ENCODE results near the gene ALG14. TPM values are rescaled to one million over a fixed set of nuclear protein-coding genes. Genes with fewer than 3 reads are reported as not detected.

The ALG14 gene
- polyA plus RNA-seq, 1 of the 3 experiments (the other 2 are of a cell fraction) = 2.5 TPM

DNA sequence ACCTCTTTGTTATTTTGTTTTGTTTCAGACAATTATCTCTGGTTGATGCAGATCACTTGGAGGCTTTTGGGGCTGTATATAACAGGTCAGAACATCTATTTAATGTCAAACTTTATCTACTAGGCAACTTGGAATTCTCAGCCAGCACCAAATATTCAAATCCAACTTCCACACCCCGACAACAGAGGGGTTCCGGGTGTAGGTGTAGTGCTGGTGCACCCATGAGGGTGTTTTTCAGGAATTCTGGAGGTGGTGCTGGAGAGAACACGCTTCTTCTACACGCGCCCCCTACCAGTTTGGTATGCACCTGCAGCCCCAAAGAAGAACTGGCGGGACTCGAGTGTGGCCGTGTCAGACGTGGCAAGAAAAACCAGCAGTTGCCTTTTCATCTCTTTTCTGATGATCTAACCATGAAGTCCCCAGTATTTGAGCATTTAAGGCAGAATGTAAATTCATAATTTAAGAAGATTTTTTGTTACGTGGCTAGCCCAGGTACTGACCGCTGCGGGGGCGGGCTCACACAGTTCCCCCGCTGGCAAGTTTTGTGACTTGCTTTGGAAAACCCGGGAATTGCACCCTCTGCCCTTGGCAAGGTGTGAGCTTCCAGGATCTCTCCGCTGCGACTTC lies 43.9 kb upstream of the ALG14 start:
- Histone ChIP-seq H3K36me3 (replicated peaks in 1 of 2; ENCODE audit: control insufficient read depth in 1 of 2, insufficient read depth in 2 of 2, low read length in 1 of 2) (no peaks in the 10 kb centered on the region), H3K27me3 (ENCODE audit: insufficient read depth) (no peaks in the 10 kb centered on the region; the same call in 1 of the 2 replicates), H3K79me2 (ENCODE audit: insufficient read depth) (no peaks in the 10 kb centered on the region), H3K4me2 (peak overlapping the region; percentile 82), H2AFZ (ENCODE audit: low read depth) (peak overlapping the region; percentile 92), H4K20me1 (ENCODE audit: insufficient read depth) (no peaks in the 10 kb centered on the region), H3K9me2 (no peaks in the 10 kb centered on the region), H3K9ac (peak overlapping the region; percentile 67; the same call in 1 of the 2 replicates), H3F3A (replicated peaks; ENCODE audit: insufficient read depth) (peaks cover 5% of the 10 kb centered on the region), H3K4me3 (ENCODE audit: low read depth in 2 of 2, low read length in 1 of 2) (peak overlapping the region; percentile 69 to 77), H3K4me1 (ENCODE audit: control insufficient read depth in 1 of 2, insufficient read depth in 2 of 2, low read depth in 1 of 2, low read length in 1 of 2) (peaks cover 0 to 7% of the 10 kb centered on the region in 2 experiments; a peak in 2 of 4 replicates), H3K9me3 (no peaks in the 10 kb centered on the region), H3K27ac (ENCODE audit: low read depth in 2 of 2, low read length in 1 of 2) (no peak overlapping the region)
- ChIA-PET CTCF (interaction anchor here (0.7 to 2.6 kb wide), 23 partner anchors 9 to 757 kb away, joined by 3 to 30 read pairs (median 4); partner anchors contain the start of gene RWDD3), POLR2A (interaction anchor here (1.6 kb wide), 1 partner anchor 44 kb away, joined by 9 read pairs; the partner anchor contains the start of gene ALG14)
- WGBS (ENCODE audit: low lambda C conversion rate) = 2% methylated on average over 17 of the region's 17 CpGs
- peak; percentile 83 for DNase-seq
- TF ChIP-seq USF1 (IDR thresholded peaks at IDR 0.05; ENCODE audit: borderline replicate concordance, low read depth) = no peak
- peak; percentile 56 for TF ChIP-seq RAD21 (IDR thresholded peaks at IDR 0.05; ENCODE audit: low read length)
- TF ChIP-seq TEAD4 (IDR thresholded peaks at IDR 0.05; ENCODE audit: borderline replicate concordance, insufficient read depth) = 0 out of 2 replicates have a peak, but pooled peaks have one; percentile 5
- peak; percentile 65; the same call in 1 of the 2 replicates for TF ChIP-seq MXI1 (IDR thresholded peaks at IDR 0.05; ENCODE audit: low read depth, low read length)
- TF ChIP-seq SIN3A (IDR thresholded peaks at IDR 0.05; ENCODE audit: borderline replicate concordance, low read depth, low read length) = peak; percentile 73; the same call in 1 of the 2 replicates
- no peak for TF ChIP-seq RXRA (IDR thresholded peaks at IDR 0.05; ENCODE audit: borderline replicate concordance, low read depth)
- TF ChIP-seq, protein P1, sequence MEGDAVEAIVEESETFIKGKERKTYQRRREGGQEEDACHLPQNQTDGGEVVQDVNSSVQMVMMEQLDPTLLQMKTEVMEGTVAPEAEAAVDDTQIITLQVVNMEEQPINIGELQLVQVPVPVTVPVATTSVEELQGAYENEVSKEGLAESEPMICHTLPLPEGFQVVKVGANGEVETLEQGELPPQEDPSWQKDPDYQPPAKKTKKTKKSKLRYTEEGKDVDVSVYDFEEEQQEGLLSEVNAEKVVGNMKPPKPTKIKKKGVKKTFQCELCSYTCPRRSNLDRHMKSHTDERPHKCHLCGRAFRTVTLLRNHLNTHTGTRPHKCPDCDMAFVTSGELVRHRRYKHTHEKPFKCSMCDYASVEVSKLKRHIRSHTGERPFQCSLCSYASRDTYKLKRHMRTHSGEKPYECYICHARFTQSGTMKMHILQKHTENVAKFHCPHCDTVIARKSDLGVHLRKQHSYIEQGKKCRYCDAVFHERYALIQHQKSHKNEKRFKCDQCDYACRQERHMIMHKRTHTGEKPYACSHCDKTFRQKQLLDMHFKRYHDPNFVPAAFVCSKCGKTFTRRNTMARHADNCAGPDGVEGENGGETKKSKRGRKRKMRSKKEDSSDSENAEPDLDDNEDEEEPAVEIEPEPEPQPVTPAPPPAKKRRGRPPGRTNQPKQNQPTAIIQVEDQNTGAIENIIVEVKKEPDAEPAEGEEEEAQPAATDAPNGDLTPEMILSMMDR (IDR thresholded peaks at IDR 0.05) = peak; percentile 65
- peak; percentile 52; the same call in 1 of the 2 replicates for TF ChIP-seq SMC3 (IDR thresholded peaks at IDR 0.05; ENCODE audit: low read depth, low read length)
- TF ChIP-seq EZH2phosphoT487 (IDR thresholded peaks at IDR 0.05; ENCODE audit: borderline replicate concordance, low read depth) = no peak
- TF ChIP-seq, protein P2, sequence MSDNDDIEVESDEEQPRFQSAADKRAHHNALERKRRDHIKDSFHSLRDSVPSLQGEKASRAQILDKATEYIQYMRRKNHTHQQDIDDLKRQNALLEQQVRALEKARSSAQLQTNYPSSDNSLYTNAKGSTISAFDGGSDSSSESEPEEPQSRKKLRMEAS (IDR thresholded peaks at IDR 0.05; ENCODE audit: low read depth) = peak; percentile 45; the same call in 1 of the 2 replicates
- TF ChIP-seq NRF1 (IDR thresholded peaks at IDR 0.05; ENCODE audit: low read depth, low read length) = no peak
- peak; percentile 44; the same call in 1 of the 2 replicates for TF ChIP-seq RCOR1 (IDR thresholded peaks at IDR 0.05; ENCODE audit: low read length)

GRCh38 chr1:95115708-95116137 lies 43.0 kb upstream of the ALG14 start:
- Histone ChIP-seq H3K9me3 (no peaks in the 10 kb centered on the region), H3F3A (replicated peaks; ENCODE audit: insufficient read depth) (peaks cover 5% of the 10 kb centered on the region), H3K4me2 (no peak overlapping the region), H3K27ac (ENCODE audit: low read depth in 2 of 2, low read length in 1 of 2) (no peak overlapping the region), H3K4me1 (ENCODE audit: control insufficient read depth in 1 of 2, insufficient read depth in 2 of 2, low read depth in 1 of 2, low read length in 1 of 2) (peaks cover 0 to 7% of the 10 kb centered on the region in 2 experiments; a peak in 2 of 4 replicates), H2AFZ (ENCODE audit: low read depth) (no peak overlapping the region), H3K79me2 (ENCODE audit: insufficient read depth) (no peaks in the 10 kb centered on the region), H3K4me3 (ENCODE audit: low read depth in 2 of 2, low read length in 1 of 2) (no peak overlapping the region), H3K9ac (no peak overlapping the region), H3K27me3 (ENCODE audit: insufficient read depth) (no peaks in the 10 kb centered on the region; the same call in 1 of the 2 replicates), H4K20me1 (ENCODE audit: insufficient read depth) (no peaks in the 10 kb centered on the region), H3K36me3 (replicated peaks in 1 of 2; ENCODE audit: control insufficient read depth in 1 of 2, insufficient read depth in 2 of 2, low read length in 1 of 2) (no peaks in the 10 kb centered on the region), H3K9me2 (no peaks in the 10 kb centered on the region)
- POLR2A ChIA-PET = no interaction called here
- CTCF ChIA-PET = interaction anchor here (0.7 to 2.4 kb wide), 15 partner anchors 10 to 756 kb away, joined by 3 to 16 read pairs (median 4); partner anchors contain the start of gene RWDD3
- no peak for DNase-seq
- 93% methylated on average over 3 of the region's 3 CpGs for WGBS (ENCODE audit: low lambda C conversion rate)
- TF ChIP-seq GABPA (IDR thresholded peaks at IDR 0.05; ENCODE audit: low read depth) = no peak
- no peak for TF ChIP-seq TCF12 (IDR thresholded peaks at IDR 0.05)
- TF ChIP-seq NFIC (IDR thresholded peaks at IDR 0.05; ENCODE audit: borderline replicate concordance) = no peak
- TF ChIP-seq, protein P3, sequence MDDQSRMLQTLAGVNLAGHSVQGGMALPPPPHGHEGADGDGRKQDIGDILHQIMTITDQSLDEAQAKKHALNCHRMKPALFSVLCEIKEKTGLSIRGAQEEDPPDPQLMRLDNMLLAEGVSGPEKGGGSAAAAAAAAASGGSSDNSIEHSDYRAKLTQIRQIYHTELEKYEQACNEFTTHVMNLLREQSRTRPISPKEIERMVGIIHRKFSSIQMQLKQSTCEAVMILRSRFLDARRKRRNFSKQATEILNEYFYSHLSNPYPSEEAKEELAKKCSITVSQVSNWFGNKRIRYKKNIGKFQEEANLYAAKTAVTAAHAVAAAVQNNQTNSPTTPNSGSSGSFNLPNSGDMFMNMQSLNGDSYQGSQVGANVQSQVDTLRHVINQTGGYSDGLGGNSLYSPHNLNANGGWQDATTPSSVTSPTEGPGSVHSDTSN (IDR thresholded peaks at IDR 0.05) = no peak
- no peak for TF ChIP-seq RCOR1 (IDR thresholded peaks at IDR 0.05; ENCODE audit: low read length)
- TF ChIP-seq GATA2 (CRISPR knock-in tag; IDR thresholded peaks at IDR 0.05) = no peak
- TF ChIP-seq, protein P2 (IDR thresholded peaks at IDR 0.05; ENCODE audit: low read depth) = no peak
- no peak for TF ChIP-seq RXRA (IDR thresholded peaks at IDR 0.05; ENCODE audit: borderline replicate concordance, low read depth)
- TF ChIP-seq USF1 (IDR thresholded peaks at IDR 0.05; ENCODE audit: borderline replicate concordance, low read depth) = no peak
- no peak for TF ChIP-seq ELF1 (IDR thresholded peaks at IDR 0.05)
- no peak for TF ChIP-seq EP300 (IDR thresholded peaks at IDR 0.05; ENCODE audit: borderline replicate concordance in 1 of 2, low read depth in 1 of 2, low read length in 1 of 2)
- TF ChIP-seq FOXJ3 (CRISPR knock-in tag; IDR thresholded peaks at IDR 0.05) = no peak

Measured in SK-N-SH (cell line).